ENCODE measurements around the gene TRAF6. TPM values are rescaled to one million over a fixed set of nuclear protein-coding genes. Genes with fewer than 3 reads are reported as not detected.

Gene TRAF6
- total RNA-seq, 3 donors from 2014 or later, result 11.5 to 19.9 (median 16.8) TPM

DNA sequence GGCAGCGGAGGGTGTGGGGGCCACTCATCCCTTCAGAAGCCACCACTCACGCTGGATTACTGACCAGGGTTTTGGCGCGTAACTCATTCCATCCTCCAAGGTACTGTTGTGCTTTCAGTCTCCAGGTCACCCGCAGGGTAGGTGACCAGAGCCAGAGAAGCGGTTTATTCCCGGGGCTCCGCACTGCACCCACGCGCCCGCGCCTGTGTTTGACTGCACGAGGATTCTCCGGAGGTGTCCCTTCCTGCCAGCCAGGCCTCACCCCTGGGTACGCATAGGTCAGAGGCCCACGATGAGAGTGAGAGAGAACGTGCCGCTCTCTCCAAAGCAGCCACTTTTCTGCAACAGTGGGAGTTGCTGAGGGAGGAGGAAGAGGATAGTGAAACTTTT lies 55.5 kb downstream of the TRAF6 start:
- Histone ChIP-seq H3K4me3 (no peak overlapping the region), H3K4me1 (peaks cover 19 to 32% of the 10 kb centered on the region in 2 donors), H3K36me3 (no peaks in the 10 kb centered on the region), H3K9me3 (no peaks in the 10 kb centered on the region), H3K27ac (peak overlapping the region; percentile 90 to 95), H3K27me3 (no peaks in the 10 kb centered on the region)
- no peak for DNase-seq (ENCODE audit: low spot score in 2 of 2)
- intact Hi-C loops (cut with DNase I; ENCODE audit: low total_unique reads), result no loop called here
- TF ChIP-seq, protein P1, sequence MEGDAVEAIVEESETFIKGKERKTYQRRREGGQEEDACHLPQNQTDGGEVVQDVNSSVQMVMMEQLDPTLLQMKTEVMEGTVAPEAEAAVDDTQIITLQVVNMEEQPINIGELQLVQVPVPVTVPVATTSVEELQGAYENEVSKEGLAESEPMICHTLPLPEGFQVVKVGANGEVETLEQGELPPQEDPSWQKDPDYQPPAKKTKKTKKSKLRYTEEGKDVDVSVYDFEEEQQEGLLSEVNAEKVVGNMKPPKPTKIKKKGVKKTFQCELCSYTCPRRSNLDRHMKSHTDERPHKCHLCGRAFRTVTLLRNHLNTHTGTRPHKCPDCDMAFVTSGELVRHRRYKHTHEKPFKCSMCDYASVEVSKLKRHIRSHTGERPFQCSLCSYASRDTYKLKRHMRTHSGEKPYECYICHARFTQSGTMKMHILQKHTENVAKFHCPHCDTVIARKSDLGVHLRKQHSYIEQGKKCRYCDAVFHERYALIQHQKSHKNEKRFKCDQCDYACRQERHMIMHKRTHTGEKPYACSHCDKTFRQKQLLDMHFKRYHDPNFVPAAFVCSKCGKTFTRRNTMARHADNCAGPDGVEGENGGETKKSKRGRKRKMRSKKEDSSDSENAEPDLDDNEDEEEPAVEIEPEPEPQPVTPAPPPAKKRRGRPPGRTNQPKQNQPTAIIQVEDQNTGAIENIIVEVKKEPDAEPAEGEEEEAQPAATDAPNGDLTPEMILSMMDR (IDR thresholded peaks at IDR 0.05), result no peak
- TF ChIP-seq POLR2A (IDR thresholded peaks at IDR 0.05) (no peak), POLR2AphosphoS5 (IDR thresholded peaks at IDR 0.05) (no peak)

DNA sequence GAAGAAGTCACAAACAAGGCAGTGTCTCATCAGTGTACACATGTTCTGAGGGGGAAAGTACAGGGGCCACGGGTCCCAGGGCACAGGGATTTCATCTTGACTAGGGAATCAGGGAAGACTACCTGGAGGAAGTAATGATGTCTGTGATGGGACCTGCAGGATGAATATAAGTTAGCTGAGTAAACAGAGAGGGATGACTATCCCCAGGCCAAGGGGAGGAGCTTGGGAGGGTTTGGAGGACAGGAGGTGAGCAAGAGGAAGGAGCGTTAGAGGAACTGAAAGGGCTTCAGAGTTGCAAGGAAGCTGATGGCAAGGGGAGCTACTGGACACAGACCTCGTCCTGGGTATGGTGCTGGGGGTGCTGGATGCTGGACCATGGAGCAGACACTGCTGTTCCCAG lies 56.4 kb downstream of the TRAF6 start:
- H3K4me1 ChIP-seq, result peaks cover 21 to 32% of the 10 kb centered on the region in 2 donors
- no peaks in the 10 kb centered on the region for H3K27me3 ChIP-seq
- peak overlapping the region in 1 of 2 donors; percentile 95 for H3K27ac ChIP-seq
- no peaks in the 10 kb centered on the region for H3K9me3 ChIP-seq
- TF ChIP-seq, protein P1 (IDR thresholded peaks at IDR 0.05), result no peak
- TF ChIP-seq POLR2A (IDR thresholded peaks at IDR 0.05), result no peak
- TF ChIP-seq POLR2AphosphoS5 (IDR thresholded peaks at IDR 0.05), result no peak
- no peak for DNase-seq (ENCODE audit: low spot score in 2 of 2)
- no peaks in the 10 kb centered on the region for H3K36me3 ChIP-seq
- H3K4me3 ChIP-seq, result no peak overlapping the region
- intact Hi-C loops (cut with DNase I; ENCODE audit: low total_unique reads), result no loop called here

DNA sequence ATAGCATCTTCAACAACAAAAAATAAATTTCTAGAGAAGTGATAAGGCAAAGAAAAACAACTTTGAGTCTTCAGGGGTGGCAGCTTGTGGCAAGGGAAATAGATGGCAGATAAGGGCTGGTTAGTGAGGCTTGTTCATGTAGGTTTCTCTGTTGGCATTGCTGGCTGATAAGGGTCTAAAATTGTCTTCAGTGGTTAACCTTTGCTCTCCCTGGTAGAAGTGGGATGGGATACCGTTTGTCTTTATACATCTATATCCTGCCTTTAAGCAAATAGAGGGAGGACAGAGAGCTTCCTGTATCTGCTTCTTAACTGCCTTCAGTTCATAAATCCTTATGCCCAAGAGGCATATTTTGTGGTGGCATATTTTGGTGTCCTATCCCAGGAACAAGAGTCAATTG lies 57.1 kb downstream of the TRAF6 start:
- Histone ChIP-seq H3K9me3 (no peaks in the 10 kb centered on the region), H3K4me3 (no peak overlapping the region), H3K36me3 (no peaks in the 10 kb centered on the region), H3K27me3 (no peaks in the 10 kb centered on the region), H3K27ac (peak overlapping the region in 1 of 2 donors; percentile 14), H3K4me1 (peaks cover 21 to 32% of the 10 kb centered on the region in 2 donors)
- DNase-seq (ENCODE audit: low spot score in 2 of 2), result no peak
- intact Hi-C loops (cut with DNase I; ENCODE audit: low total_unique reads), result no loop called here
- TF ChIP-seq POLR2AphosphoS5 (IDR thresholded peaks at IDR 0.05), result no peak
- TF ChIP-seq, protein P1 (IDR thresholded peaks at IDR 0.05), result no peak
- TF ChIP-seq POLR2A (IDR thresholded peaks at IDR 0.05), result no peak

DNA sequence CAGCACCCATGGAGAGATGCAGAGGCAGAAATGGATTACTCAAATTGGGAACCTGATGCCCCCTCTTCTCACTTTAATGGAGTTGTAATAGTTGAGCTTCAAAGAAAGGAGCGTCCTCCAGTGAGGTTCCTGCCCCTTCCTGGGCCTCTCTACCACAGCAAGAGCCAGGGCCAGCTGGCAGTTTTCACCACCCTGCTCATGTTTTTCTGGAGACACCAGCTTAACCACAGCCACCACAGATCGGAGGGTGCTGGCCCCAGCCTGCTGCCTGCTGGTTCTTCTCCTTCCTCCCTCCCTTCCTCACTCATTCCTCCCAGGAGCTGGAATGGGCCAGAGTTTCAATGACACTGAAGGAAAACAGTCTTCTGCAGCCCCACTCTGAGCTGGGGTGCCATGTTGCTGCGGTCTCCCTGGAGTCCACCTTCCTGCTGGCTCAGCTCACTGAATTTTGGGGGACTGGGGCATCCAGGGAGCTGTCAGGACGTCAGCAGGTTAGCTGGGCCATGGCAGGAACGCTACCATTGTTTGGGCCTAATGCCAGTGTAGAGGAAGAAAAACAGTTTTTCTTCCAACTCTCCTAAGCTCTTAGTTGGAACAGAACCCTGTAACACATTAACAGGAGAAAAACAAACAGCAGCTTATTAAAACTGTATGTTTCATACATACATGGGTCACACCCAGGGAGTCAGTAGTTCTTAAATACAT lies 57.7 kb downstream of the TRAF6 start:
- Histone ChIP-seq H3K27me3 (no peaks in the 10 kb centered on the region), H3K27ac (peak overlapping the region; percentile 20 to 45), H3K36me3 (no peaks in the 10 kb centered on the region), H3K4me1 (peaks cover 21 to 36% of the 10 kb centered on the region in 2 donors), H3K9me3 (no peaks in the 10 kb centered on the region), H3K4me3 (no peak overlapping the region)
- TF ChIP-seq POLR2A (IDR thresholded peaks at IDR 0.05), result no peak
- TF ChIP-seq, protein P1 (IDR thresholded peaks at IDR 0.05), result no peak
- TF ChIP-seq POLR2AphosphoS5 (IDR thresholded peaks at IDR 0.05), result no peak
- intact Hi-C loops (cut with DNase I; ENCODE audit: low total_unique reads), result no loop called here
- no peak for DNase-seq (ENCODE audit: low spot score in 2 of 2)

DNA sequence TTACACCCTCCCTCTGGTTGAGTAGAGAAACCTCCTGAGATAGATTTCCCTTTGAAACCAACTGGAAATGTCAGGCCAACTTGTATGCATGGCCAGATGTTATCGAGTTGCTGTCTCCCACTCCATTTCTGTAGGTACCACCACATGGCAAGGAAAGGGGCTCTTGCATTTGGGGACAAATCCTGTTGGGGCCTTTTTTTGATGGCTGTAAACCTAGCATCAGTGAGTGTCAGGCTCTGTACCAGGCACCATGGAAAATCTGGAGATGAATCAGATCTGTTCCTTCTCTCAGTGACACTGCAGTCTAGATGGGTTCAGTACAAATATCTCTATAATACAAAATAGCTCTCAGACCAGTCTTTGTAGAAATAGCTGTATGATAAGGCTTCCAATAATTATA lies 58.4 kb downstream of the TRAF6 start:
- Histone ChIP-seq H3K36me3 (no peaks in the 10 kb centered on the region), H3K27me3 (no peaks in the 10 kb centered on the region), H3K9me3 (no peaks in the 10 kb centered on the region), H3K4me3 (no peak overlapping the region), H3K27ac (no peak overlapping the region), H3K4me1 (peaks cover 20 to 39% of the 10 kb centered on the region in 2 donors)
- TF ChIP-seq, protein P1 (IDR thresholded peaks at IDR 0.05), result no peak
- no peak for TF ChIP-seq POLR2A (IDR thresholded peaks at IDR 0.05)
- no peak for TF ChIP-seq POLR2AphosphoS5 (IDR thresholded peaks at IDR 0.05)
- intact Hi-C loops (cut with DNase I; ENCODE audit: low total_unique reads), result no loop called here
- no peak for DNase-seq (ENCODE audit: low spot score in 2 of 2)

Measured in breast epithelium (tissue), 4 donors.